Ovary (tissue), 9 donors: ENCODE data around the gene CPD. TPM values are rescaled to one million over a fixed set of nuclear protein-coding genes. Genes with fewer than 3 reads are reported as not detected.
"Not testable (repeated sequence)": the region's sequence is repeated elsewhere in the genome, so short reads cannot be mapped to it uniquely, and the experiment has no call there.

Source experiments
- DNase-seq, 5 donors: peaks; one replicate each; pipeline ENCODE4 v3.0.0-alpha.2; 2019 to 2020
- H3K27ac ChIP-seq, 2 donors: fragments of 200-600 bp; one replicate each; pipeline versions ENCODE4 v1.5.1 to v1.8.0; 2019 to 2022
- H3K27me3 ChIP-seq: fragments of 200-600 bp; one replicate; pipeline ENCODE4 v1.8.0; 2022
- H3K36me3 ChIP-seq: fragments of 200-600 bp; sonication (generic); one replicate; pipeline ENCODE4 v1.5.1; 2019
- H3K4me1 ChIP-seq: one replicate; pipeline ENCODE4 v1.8.1; 2013; ENCODE audit warnings: mild to moderate bottlenecking, moderate library complexity; ENCODE audit not compliant: insufficient read depth
- H3K4me3 ChIP-seq: fragments of 200-600 bp; sonication (generic); one replicate; pipeline ENCODE4 v1.5.1; 2017
- H3K9me3 ChIP-seq, 2 donors: fragments of 200-600 bp in 1 of 2; sonication (generic) in 1 of 2; one replicate each; pipeline versions ENCODE4 v1.5.1 to v1.8.1; 2013 to 2019; ENCODE audit warnings: mild to moderate bottlenecking in 1 of 2, moderate library complexity in 1 of 2
- EP300 ChIP-seq: sonication (generic); formaldehyde crosslinking; IDR thresholded peaks from one replicate; pipeline ENCODE4 v1.6.1; 2017; ENCODE audit warnings: antibody characterized with exemption
- POLR2A ChIP-seq: fragments of 450-650 bp; IDR thresholded peaks from one replicate; pipeline ENCODE4 v1.6.1; 2017; ENCODE audit warnings: antibody characterized with exemption, mild to moderate bottlenecking, moderate library complexity
- WGBS, 3 donors: extraction: QIAGEN DNeasy Blood & Tissue Kit in 1 of 3; methylation state at CpG; one replicate each; pipeline versions ENCODE4 v1.1.5 to v1.1.7; 2013 to 2017; 5-methylcytosine and 5-hydroxymethylcytosine counted together
- intact Hi-C, 4 donors: fragments of 100-400 bp; cut with DNase I; formaldehyde crosslinking; loops; one replicate each; pipeline versions ENCODE4 v1.11.0 to v1.15.1; 2022 to 2023
- polyA plus RNA-seq, 2 donors: library from polyadenylated mRNA; stranded (reverse); fragments of 200-250 nt in 1 of 2; fragments of 350-450 nt in 1 of 2; fragmentation: Illumina TruSeq in 1 of 2; extraction: RNeasy Lipid Tissue Mini Kit (QIAGEN cat#74804) in 1 of 2; gene quantifications; one replicate each; pipeline ENCODE4 v1.2.3, GENCODE V29; 2013 to 2014
- total RNA-seq, 7 donors: library from RNA; depleted of rRNA in 2 of 7; stranded (reverse); fragments of >200 nt in 2 of 7; fragmentation: NEBNext Ultra II Directional in 3 of 7; extraction: Animal tissue kit (Norgen Biotek cat#: 25700) in 3 of 7; gene quantifications; one replicate each; pipeline versions ENCODE4 v1.1.0 to v1.2.4, GENCODE V29; 2016 to 2023
- TF ChIP-seq, protein P1 (sequence below), 3 donors: fragments of 450-650 bp in 2 of 3; fragments of 200-600 bp in 1 of 3; IDR thresholded peaks; one replicate each; pipeline versions ENCODE4 v1.5.1 to v1.8.0; 2016 to 2022; ENCODE audit warnings: antibody characterized with exemption in 3 of 3, mild to moderate bottlenecking in 1 of 3
- donor health status: DM: no; HTN: no; CAD: no; lungs with moderate emphysema.
- donor health status: DM: no; HTN: no; CAD: no.
- donor health status: Bipolar disorder and iron deficiency.
- donor health status: DM: yes; HTN: yes; CAD: no.
- donor health status: DM: no; HTN: no; CAD: no.
- donor health status: DM: yes; HTN: yes; CAD: no.

CPD gene
- total and polyA plus RNA-seq, 9 donors, result 8.6 to 53.8 (median 28.6) TPM

DNA sequence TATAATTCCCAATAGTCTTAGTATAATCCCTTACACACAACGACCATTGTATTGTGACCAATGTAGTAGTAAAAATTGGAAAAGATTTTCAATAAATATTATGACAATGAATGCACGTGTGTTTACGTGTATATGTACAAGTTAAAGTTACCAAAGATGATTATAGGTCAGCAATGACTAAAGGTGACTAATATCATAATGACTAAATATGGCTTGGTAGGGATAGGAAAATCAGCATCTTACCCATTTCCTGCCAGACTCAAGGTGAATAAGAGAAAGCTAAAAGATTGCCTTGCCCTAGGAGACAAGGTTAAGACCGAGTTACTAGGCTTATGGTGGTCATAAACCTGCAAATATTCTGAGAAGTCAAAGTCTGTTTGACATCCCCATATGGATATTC, 34.4 kb downstream of the CPD start:
- no peak for DNase-seq
- Histone ChIP-seq H3K4me1 (no peaks in the 10 kb centered on the region), H3K36me3 (no peaks in the 10 kb centered on the region), H3K4me3 (no peak overlapping the region), H3K27ac (no peak overlapping the region), H3K9me3 (no peaks in the 10 kb centered on the region), H3K27me3 (no peaks in the 10 kb centered on the region)
- intact Hi-C loops, result no loop called here
- 93 to 96% (median 95%) methylated on average over 4 of the region's 4 CpGs for WGBS, 3 donors
- no peak for TF ChIP-seq EP300
- TF ChIP-seq POLR2A, result no peak
- TF ChIP-seq, protein P1, sequence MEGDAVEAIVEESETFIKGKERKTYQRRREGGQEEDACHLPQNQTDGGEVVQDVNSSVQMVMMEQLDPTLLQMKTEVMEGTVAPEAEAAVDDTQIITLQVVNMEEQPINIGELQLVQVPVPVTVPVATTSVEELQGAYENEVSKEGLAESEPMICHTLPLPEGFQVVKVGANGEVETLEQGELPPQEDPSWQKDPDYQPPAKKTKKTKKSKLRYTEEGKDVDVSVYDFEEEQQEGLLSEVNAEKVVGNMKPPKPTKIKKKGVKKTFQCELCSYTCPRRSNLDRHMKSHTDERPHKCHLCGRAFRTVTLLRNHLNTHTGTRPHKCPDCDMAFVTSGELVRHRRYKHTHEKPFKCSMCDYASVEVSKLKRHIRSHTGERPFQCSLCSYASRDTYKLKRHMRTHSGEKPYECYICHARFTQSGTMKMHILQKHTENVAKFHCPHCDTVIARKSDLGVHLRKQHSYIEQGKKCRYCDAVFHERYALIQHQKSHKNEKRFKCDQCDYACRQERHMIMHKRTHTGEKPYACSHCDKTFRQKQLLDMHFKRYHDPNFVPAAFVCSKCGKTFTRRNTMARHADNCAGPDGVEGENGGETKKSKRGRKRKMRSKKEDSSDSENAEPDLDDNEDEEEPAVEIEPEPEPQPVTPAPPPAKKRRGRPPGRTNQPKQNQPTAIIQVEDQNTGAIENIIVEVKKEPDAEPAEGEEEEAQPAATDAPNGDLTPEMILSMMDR (IDR thresholded peaks at IDR 0.05), result no peak

DNA sequence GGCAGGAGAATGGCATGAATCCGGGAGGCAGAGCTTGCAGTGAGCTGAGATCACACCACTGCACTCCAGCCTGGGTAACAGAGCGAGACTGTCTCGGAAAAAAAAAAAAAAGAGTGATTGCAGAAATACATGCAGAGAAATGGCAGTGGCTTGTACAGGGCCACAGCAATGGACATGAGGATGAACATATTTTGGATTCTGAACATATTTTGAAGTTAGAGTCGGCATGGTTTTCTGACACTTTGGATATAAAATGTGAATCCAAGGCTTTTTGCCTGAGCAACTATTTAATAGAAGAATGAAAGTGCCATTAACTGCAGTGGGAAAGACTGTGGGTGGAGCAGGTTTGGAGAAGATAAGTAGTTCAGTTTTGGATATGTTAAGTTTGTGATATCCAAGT, 35.8 kb downstream of the CPD start:
- no peak for DNase-seq
- no peak overlapping the region for H3K4me3 ChIP-seq

GRCh38 chr17:30415491-30415890, 36.8 kb downstream of the CPD start:
- no peaks in the 10 kb centered on the region for H3K4me1 ChIP-seq
- intact Hi-C loops, result no loop called here
- no peak overlapping the region for H3K4me3 ChIP-seq
- H3K9me3 ChIP-seq, result no peaks in the 10 kb centered on the region
- H3K36me3 ChIP-seq, result no peaks in the 10 kb centered on the region
- no peak for DNase-seq
- no peaks in the 10 kb centered on the region for H3K27me3 ChIP-seq
- TF ChIP-seq, protein P1 (IDR thresholded peaks at IDR 0.05), result no peak
- TF ChIP-seq EP300 (no peak), POLR2A (no peak)
- no peak overlapping the region for H3K27ac ChIP-seq

More for the DNA sequence above, 35.8 kb downstream of the CPD start:
- TF ChIP-seq, protein P1 (IDR thresholded peaks at IDR 0.05), result no peak
- TF ChIP-seq POLR2A (no peak), EP300 (no peak)
- Histone ChIP-seq H3K27ac (no peak overlapping the region), H3K36me3 (no peaks in the 10 kb centered on the region), H3K27me3 (no peaks in the 10 kb centered on the region), H3K4me1 (no peaks in the 10 kb centered on the region), H3K9me3 (no peaks in the 10 kb centered on the region)
- WGBS, 3 donors, result 61 to 85% (median 67%) methylated on average over 4 of the region's 4 CpGs
- intact Hi-C loops, result no loop called here

GRCh38 chr17:30418070-30418469, 39.3 kb downstream of the CPD start:
- intact Hi-C loops, H3K27me3 ChIP-seq, DNase-seq, H3K4me3 ChIP-seq, H3K36me3 ChIP-seq, H3K27ac ChIP-seq, H3K9me3 ChIP-seq, H3K4me1 ChIP-seq: not testable (repeated sequence)
- WGBS, 3 donors, result 96 to 100% (median 98%) methylated on average over 1 of the region's 1 CpG

DNA sequence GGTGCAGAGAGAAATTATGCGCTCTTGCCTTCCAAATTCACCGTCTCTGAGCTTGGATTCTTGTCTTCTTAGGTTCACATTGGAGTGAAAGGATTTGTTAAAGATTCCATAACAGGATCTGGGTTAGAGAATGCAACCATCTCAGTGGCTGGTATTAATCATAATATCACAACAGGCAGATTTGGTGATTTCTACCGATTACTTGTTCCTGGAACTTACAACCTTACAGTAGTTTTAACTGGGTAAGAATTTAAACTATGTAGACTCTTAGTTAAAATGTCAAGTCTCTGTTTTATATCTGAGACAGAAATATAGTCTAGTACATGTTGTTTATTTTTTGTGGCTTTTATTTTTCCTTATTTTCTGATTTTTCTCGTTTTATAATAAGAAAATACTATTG, 42.9 kb downstream of the CPD start:
- Histone ChIP-seq H3K27ac (no peak overlapping the region), H3K27me3 (no peaks in the 10 kb centered on the region), H3K4me1 (no peaks in the 10 kb centered on the region), H3K4me3 (no peak overlapping the region), H3K36me3 (no peaks in the 10 kb centered on the region), H3K9me3 (no peaks in the 10 kb centered on the region)
- no peak for TF ChIP-seq POLR2A
- TF ChIP-seq EP300, result no peak
- TF ChIP-seq, protein P1 (IDR thresholded peaks at IDR 0.05), result no peak
- WGBS, 3 donors, result 64 to 68% (median 65%) methylated on average over 4 of the region's 4 CpGs
- intact Hi-C loops, result no loop called here
- DNase-seq, result no peak
